AG04450 (cell line): ENCODE results near the gene GRID1. TPM values are rescaled to one million over a fixed set of nuclear protein-coding genes. Genes with fewer than 3 reads are reported as not detected.

ENCODE experiments used
- CTCF ChIA-PET: fragments of 300-600, 350-600 bp; formaldehyde crosslinking; extraction: SDS; loops from one replicate; lab custom pipeline; 2022; ENCODE audit warnings: antibody characterized with exemption, inconsistent platforms; lab: Charles Lee
- POLR2A ChIA-PET: fragments of 350-600 bp; formaldehyde crosslinking; extraction: SDS; loops from one replicate; lab custom pipeline; 2021; ENCODE audit warnings: antibody characterized with exemption, inconsistent platforms; lab: Yijun Ruan, JAX
- DNase-seq: peaks from one replicate; pipeline ENCODE4 v3.0.0-alpha.2; 2011; ENCODE audit warnings: low read depth, low spot score
- H3K27ac ChIP-seq: one replicate; pipeline ENCODE4 v1.5.1; 2012; ENCODE audit warnings: low read depth, low read length, control low read depth
- H3K27me3 ChIP-seq: one replicate; pipeline ENCODE4 v1.6.0; 2012; ENCODE audit warnings: low read length; ENCODE audit not compliant: control insufficient read depth, insufficient read depth
- H3K4me3 ChIP-seq: 2 replicates; pipeline ENCODE4 v1.5.1; 2011; ENCODE audit warnings: mild to moderate bottlenecking, low read depth, low read length, control low read depth
- H3K9me3 ChIP-seq: 2 replicates; pipeline ENCODE4 v1.5.1; 2012; ENCODE audit warnings: low read length; ENCODE audit not compliant: control insufficient read depth, insufficient read depth
- CTCF ChIP-seq: IDR thresholded peaks from 2 replicates; pipeline ENCODE4 v1.5.1; 2011; ENCODE audit warnings: low read depth, low read length, control low read depth, inconsistent platforms
- polyA plus RNA-seq: library from polyadenylated mRNA; depleted of rRNA; stranded (reverse); fragments of >200 nt; gene quantifications from 2 replicates; pipeline ENCODE4 v1.2.3, GENCODE V29; 2011

Gene GRID1
- polyA plus RNA-seq, 1 experiment: not detected

DNA sequence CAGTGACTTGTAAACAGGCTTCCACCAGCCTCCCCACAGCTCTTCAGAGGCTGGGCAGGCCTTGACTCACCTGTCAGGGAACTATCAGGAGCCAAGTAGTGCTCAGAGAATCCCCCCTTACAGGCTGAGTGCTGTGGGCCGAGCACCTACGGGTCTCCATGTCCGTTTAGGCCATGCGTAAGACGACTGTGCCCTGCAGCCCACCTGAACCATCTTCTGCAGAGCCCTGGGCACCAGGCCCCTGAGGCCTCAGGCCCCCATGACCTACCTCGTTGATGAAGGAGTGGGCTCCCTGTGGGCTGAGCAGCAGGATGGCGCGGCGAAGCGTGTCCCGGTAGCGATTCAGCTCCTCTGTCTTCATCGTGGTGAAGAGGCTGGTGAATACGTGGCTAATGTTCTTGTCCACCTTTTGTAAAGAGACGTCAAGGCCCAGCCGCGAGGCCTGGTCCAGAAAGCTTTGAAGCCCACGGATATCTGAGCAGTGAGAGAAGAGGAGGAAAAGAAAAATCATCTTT is 228.0 kb downstream of the GRID1 start:
- no peak for TF ChIP-seq CTCF
- ChIA-PET POLR2A (no interaction called here), CTCF (no interaction called here)
- DNase-seq: no peak
- Histone ChIP-seq H3K4me3 (no peak overlapping the region), H3K27me3 (no peaks in the 10 kb centered on the region), H3K9me3 (peaks cover 8% of the 10 kb centered on the region), H3K27ac (no peak overlapping the region)

DNA sequence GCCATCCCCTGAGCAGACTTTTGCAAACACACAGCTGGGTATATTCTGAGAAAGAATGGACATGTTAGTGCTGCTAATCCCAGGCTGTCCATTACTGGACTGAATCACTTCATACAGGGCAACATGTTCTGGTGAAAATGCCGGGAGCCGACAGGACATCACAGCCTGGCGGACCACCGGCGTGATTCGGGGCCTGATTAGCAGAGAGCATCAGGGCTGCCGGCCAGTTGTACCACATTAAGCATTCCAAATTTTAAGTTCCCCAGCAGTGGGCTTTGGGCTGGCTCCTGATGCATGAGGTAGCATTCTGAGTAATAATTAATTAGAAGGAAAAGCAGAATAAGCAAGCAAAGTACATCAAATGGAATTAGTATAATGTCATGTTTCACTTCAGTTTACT is 229.0 kb downstream of the GRID1 start:
- TF ChIP-seq CTCF: no peak
- no peak overlapping the region for H3K4me3 ChIP-seq
- no peaks in the 10 kb centered on the region for H3K27me3 ChIP-seq
- no peak overlapping the region for H3K27ac ChIP-seq
- peaks cover 8% of the 10 kb centered on the region for H3K9me3 ChIP-seq
- DNase-seq: no peak
- POLR2A ChIA-PET: no interaction called here
- CTCF ChIA-PET: no interaction called here

DNA sequence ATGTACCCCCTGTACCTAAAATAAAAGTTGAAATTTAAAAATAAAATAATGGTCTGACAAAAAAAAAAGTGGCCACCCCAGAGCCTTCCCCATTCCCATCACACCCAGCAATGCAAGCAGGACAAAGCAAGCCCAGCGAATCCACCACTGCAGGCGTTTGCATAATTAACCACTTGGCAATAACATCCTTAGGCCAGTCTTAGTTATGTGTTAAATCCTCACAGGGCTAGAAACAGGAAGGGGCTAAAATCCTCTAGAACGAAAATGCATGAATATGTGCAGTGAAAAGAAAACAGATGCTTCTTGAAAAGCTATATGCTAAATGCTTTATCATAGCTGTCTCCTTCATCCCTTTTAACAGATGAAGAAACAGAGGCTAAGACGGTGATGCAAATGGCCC is 229.7 kb downstream of the GRID1 start:
- no peak for DNase-seq
- POLR2A ChIA-PET: no interaction called here
- Histone ChIP-seq H3K4me3 (no peak overlapping the region), H3K27ac (no peak overlapping the region), H3K27me3 (no peaks in the 10 kb centered on the region), H3K9me3 (peaks cover 8% of the 10 kb centered on the region)
- CTCF ChIA-PET: no interaction called here
- no peak for TF ChIP-seq CTCF

GRCh38 chr10:86135191-86135590 is 231.4 kb downstream of the GRID1 start:
- CTCF ChIA-PET: no interaction called here
- no peak overlapping the region for H3K27ac ChIP-seq
- TF ChIP-seq CTCF: no peak
- no peak overlapping the region for H3K4me3 ChIP-seq
- POLR2A ChIA-PET: no interaction called here
- H3K27me3 ChIP-seq: no peaks in the 10 kb centered on the region
- DNase-seq: no peak
- peaks cover 16% of the 10 kb centered on the region; the same call in 1 of the 2 replicates for H3K9me3 ChIP-seq

- POLR2A ChIA-PET: no interaction called here
- no peak overlapping the region for H3K27ac ChIP-seq
- no peak for DNase-seq
- H3K27me3 ChIP-seq: no peaks in the 10 kb centered on the region
- peaks cover 10% of the 10 kb centered on the region; the same call in 1 of the 2 replicates for H3K9me3 ChIP-seq
- CTCF ChIA-PET: no interaction called here
- no peak for TF ChIP-seq CTCF
- H3K4me3 ChIP-seq: no peak overlapping the region
Observed at GRCh38 chr10:86130737-86131475, 235.7 kb downstream of the GRID1 start.
